BLaER1 (cell line): ENCODE results near the gene C13orf42.

Experiments
- H3K27ac ChIP-seq: shearing (Covaris generic); formaldehyde crosslinking; 2 replicates; pipeline ENCODE4 v1.8.1; 2022
- H3K27me3 ChIP-seq: shearing (Covaris generic); formaldehyde crosslinking; 2 replicates; pipeline ENCODE4 v1.8.1; 2022
- H3K36me3 ChIP-seq: shearing (Covaris generic); formaldehyde crosslinking; 2 replicates; pipeline ENCODE4 v1.8.1; 2022
- H3K4me1 ChIP-seq: shearing (Covaris generic); formaldehyde crosslinking; 2 replicates; pipeline ENCODE4 v1.8.1; 2022
- H3K4me2 ChIP-seq: shearing (Covaris generic); formaldehyde crosslinking; 2 replicates; pipeline ENCODE4 v1.8.1; 2022
- H3K4me3 ChIP-seq: shearing (Covaris generic); formaldehyde crosslinking; 2 replicates; pipeline ENCODE4 v1.8.1; 2022
- H3K9ac ChIP-seq: shearing (Covaris generic); formaldehyde crosslinking; 2 replicates; pipeline ENCODE4 v1.8.1; 2022
- H3K9me3 ChIP-seq: shearing (Covaris generic); formaldehyde crosslinking; 2 replicates; pipeline ENCODE4 v1.8.1; 2022
- H4K20me1 ChIP-seq: shearing (Covaris generic); formaldehyde crosslinking; 2 replicates; pipeline ENCODE4 v1.8.1; 2022
- Cebpa-rat ChIP-seq: shearing (Covaris generic); IDR thresholded peaks from 2 replicates; pipeline ENCODE4 v1.8.1; 2022

C13orf42 gene

GRCh38 chr13:51050021-51050830, 60.8 kb downstream of the C13orf42 start:
- Histone ChIP-seq H3K4me1 (peaks cover 16% of the 10 kb centered on the region), H3K36me3 (no peaks in the 10 kb centered on the region), H3K4me2 (no peak overlapping the region), H3K27ac (no peak overlapping the region), H3K4me3 (no peak overlapping the region), H3K9me3 (no peaks in the 10 kb centered on the region), H3K9ac (no peak overlapping the region), H4K20me1 (no peaks in the 10 kb centered on the region), H3K27me3 (no peaks in the 10 kb centered on the region)
- no peak for TF ChIP-seq Cebpa-rat

- H3K9me3 ChIP-seq = no peaks in the 10 kb centered on the region
- H4K20me1 ChIP-seq = no peaks in the 10 kb centered on the region
- TF ChIP-seq Cebpa-rat = no peak
- H3K36me3 ChIP-seq = no peaks in the 10 kb centered on the region
- H3K4me3 ChIP-seq = no peak overlapping the region
- no peak overlapping the region for H3K27ac ChIP-seq
- H3K9ac ChIP-seq = no peak overlapping the region
- peaks cover 7% of the 10 kb centered on the region for H3K4me1 ChIP-seq
- no peak overlapping the region for H3K4me2 ChIP-seq
- H3K27me3 ChIP-seq = no peaks in the 10 kb centered on the region
Measured at GRCh38 chr13:51048616-51049015, 62.5 kb downstream of the C13orf42 start.

- no peaks in the 10 kb centered on the region for H4K20me1 ChIP-seq
- no peak overlapping the region for H3K4me3 ChIP-seq
- H3K9me3 ChIP-seq = no peaks in the 10 kb centered on the region
- no peaks in the 10 kb centered on the region for H3K27me3 ChIP-seq
- peaks cover 7% of the 10 kb centered on the region for H3K4me1 ChIP-seq
- H3K9ac ChIP-seq = no peak overlapping the region
- no peak overlapping the region for H3K4me2 ChIP-seq
- no peak for TF ChIP-seq Cebpa-rat
- no peaks in the 10 kb centered on the region for H3K36me3 ChIP-seq
- H3K27ac ChIP-seq = no peak overlapping the region
Measured at GRCh38 chr13:51048166-51048461, 63.0 kb downstream of the C13orf42 start.

DNA sequence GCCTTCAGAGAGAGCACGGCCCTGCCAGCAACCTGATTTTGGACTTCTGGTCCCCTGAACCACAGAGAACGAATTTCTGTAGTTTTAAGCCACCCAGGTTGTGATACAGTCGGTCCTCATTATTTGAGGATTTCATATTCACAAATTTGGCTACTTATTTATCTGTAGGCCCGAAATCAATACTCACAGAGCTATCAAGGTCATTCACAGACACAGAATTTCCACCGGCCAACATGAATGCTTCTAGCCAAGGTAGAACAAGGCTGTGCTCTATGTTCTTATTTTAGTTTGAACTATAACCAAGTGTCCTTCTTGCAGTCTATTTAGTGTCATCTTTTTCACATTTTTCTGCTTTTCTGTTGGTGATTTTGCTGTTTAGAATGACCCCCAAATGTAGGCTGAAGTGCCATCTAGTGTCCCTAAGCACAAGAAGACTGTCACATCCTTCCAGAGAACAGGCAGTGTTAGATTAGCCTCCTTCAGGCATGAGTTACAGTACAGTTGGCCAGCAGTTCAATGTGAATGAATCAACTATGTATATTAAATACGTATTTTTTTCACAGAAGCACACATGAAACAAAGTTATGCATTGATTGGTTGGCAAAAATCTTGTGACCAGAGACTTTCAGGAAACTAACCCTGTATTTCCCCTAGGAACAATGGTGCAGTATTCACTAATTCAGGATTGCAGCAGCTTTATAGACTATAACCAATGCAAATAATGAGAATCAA, 63.5 kb downstream of the C13orf42 start:
- peaks cover 7% of the 10 kb centered on the region for H3K4me1 ChIP-seq
- H3K4me2 ChIP-seq = no peak overlapping the region
- TF ChIP-seq Cebpa-rat = no peak
- no peaks in the 10 kb centered on the region for H3K9me3 ChIP-seq
- H3K9ac ChIP-seq = no peak overlapping the region
- no peak overlapping the region for H3K4me3 ChIP-seq
- H3K27ac ChIP-seq = no peak overlapping the region
- no peaks in the 10 kb centered on the region for H4K20me1 ChIP-seq
- no peaks in the 10 kb centered on the region for H3K27me3 ChIP-seq
- no peaks in the 10 kb centered on the region for H3K36me3 ChIP-seq

DNA sequence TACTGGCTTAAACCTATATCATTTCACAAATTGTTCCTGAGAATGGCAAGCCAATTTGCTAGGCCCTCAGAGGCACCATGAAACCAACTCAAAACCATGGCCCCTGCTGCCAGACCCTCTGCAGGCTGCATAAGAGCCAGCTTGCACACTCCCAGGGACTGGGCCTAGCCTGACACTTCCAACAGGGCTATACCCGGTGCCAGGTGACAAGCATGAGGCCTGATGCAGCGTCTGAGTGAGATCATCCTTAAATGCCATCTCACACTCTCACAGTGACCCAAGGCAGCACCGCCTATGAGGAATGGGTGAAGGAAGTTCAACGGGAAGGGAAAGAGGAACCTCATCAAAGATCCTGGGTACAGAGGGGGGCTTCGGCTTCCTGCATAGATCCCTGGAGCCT, 65.6 kb downstream of the C13orf42 start:
- H4K20me1 ChIP-seq = no peaks in the 10 kb centered on the region
- H3K4me1 ChIP-seq = peaks cover 7% of the 10 kb centered on the region
- H3K27me3 ChIP-seq = no peaks in the 10 kb centered on the region
- no peak overlapping the region for H3K27ac ChIP-seq
- peak overlapping the region; percentile 19; the same call in 1 of the 2 replicates for H3K4me2 ChIP-seq
- H3K9ac ChIP-seq = no peak overlapping the region
- no peaks in the 10 kb centered on the region for H3K9me3 ChIP-seq
- no peak for TF ChIP-seq Cebpa-rat
- no peak overlapping the region for H3K4me3 ChIP-seq
- no peaks in the 10 kb centered on the region for H3K36me3 ChIP-seq

DNA sequence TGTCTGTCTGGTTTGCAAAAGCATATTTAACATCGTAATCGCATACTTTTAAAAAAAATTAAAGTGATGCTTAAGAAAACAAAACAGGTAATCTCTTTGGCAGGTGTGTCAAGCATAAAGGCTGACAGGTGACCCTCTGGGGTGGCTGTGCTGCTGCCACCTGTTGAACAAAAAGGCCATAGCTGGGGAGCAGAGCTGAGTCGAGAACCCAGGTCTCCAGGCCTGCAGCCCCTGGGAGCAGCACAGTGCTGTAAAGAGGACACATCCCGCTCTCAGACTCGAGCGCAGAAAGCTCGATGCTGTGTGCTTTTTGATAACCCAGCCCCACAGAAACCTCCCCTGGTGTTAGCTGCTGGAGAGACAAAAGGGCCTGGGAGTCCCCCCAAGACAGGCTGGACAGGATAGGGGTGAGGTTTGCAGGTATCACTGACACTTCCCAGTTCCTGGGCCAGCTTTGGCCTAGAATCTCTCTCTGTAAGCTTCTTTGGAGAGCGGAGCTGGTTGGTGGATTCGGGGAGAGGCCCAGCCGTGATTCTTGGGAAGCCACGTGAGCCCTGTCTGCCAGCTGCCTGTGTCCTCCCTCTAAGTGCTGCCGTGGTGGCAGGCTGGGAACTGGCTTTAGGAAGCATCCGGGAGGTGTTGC, 66.9 kb downstream of the C13orf42 start:
- H3K4me2 ChIP-seq = no peak overlapping the region
- no peak for TF ChIP-seq Cebpa-rat
- no peaks in the 10 kb centered on the region for H3K9me3 ChIP-seq
- H3K36me3 ChIP-seq = no peaks in the 10 kb centered on the region
- H3K27ac ChIP-seq = no peak overlapping the region
- H3K9ac ChIP-seq = no peak overlapping the region
- H3K4me3 ChIP-seq = no peak overlapping the region
- H3K27me3 ChIP-seq = no peaks in the 10 kb centered on the region
- no peaks in the 10 kb centered on the region for H4K20me1 ChIP-seq
- peaks cover 7% of the 10 kb centered on the region for H3K4me1 ChIP-seq

- Histone ChIP-seq H3K9me3 (no peaks in the 10 kb centered on the region), H3K9ac (no peak overlapping the region), H3K4me3 (no peak overlapping the region), H4K20me1 (no peaks in the 10 kb centered on the region), H3K27me3 (no peaks in the 10 kb centered on the region), H3K36me3 (no peaks in the 10 kb centered on the region), H3K27ac (no peak overlapping the region), H3K4me1 (peaks cover 7% of the 10 kb centered on the region), H3K4me2 (no peak overlapping the region)
- TF ChIP-seq Cebpa-rat = no peak
Measured at GRCh38 chr13:51043310-51043709, 67.8 kb downstream of the C13orf42 start.

GRCh38 chr13:51041710-51042109, 69.4 kb downstream of the C13orf42 start:
- Histone ChIP-seq H3K36me3 (no peaks in the 10 kb centered on the region), H3K9me3 (no peaks in the 10 kb centered on the region), H3K9ac (no peak overlapping the region), H3K27ac (no peak overlapping the region), H3K4me2 (no peak overlapping the region), H3K27me3 (no peaks in the 10 kb centered on the region), H3K4me3 (no peak overlapping the region), H4K20me1 (no peaks in the 10 kb centered on the region), H3K4me1 (peaks cover 7% of the 10 kb centered on the region)
- TF ChIP-seq Cebpa-rat = no peak

- no peak for TF ChIP-seq Cebpa-rat
- H3K4me1 ChIP-seq = peaks cover 9% of the 10 kb centered on the region
- H4K20me1 ChIP-seq = no peaks in the 10 kb centered on the region
- no peak overlapping the region for H3K9ac ChIP-seq
- no peak overlapping the region for H3K27ac ChIP-seq
- H3K4me2 ChIP-seq = no peak overlapping the region
- H3K27me3 ChIP-seq = no peaks in the 10 kb centered on the region
- no peak overlapping the region for H3K4me3 ChIP-seq
- no peaks in the 10 kb centered on the region for H3K9me3 ChIP-seq
- H3K36me3 ChIP-seq = no peaks in the 10 kb centered on the region
Measured at GRCh38 chr13:51041126-51041525, 69.9 kb downstream of the C13orf42 start.

GRCh38 chr13:51040431-51040830, 70.6 kb downstream of the C13orf42 start:
- H3K4me1 ChIP-seq = peaks cover 8% of the 10 kb centered on the region
- no peak overlapping the region for H3K4me3 ChIP-seq
- no peaks in the 10 kb centered on the region for H4K20me1 ChIP-seq
- H3K9me3 ChIP-seq = no peaks in the 10 kb centered on the region
- H3K9ac ChIP-seq = no peak overlapping the region
- no peaks in the 10 kb centered on the region for H3K36me3 ChIP-seq
- TF ChIP-seq Cebpa-rat = no peak
- no peaks in the 10 kb centered on the region for H3K27me3 ChIP-seq
- H3K4me2 ChIP-seq = no peak overlapping the region
- H3K27ac ChIP-seq = no peak overlapping the region
